SH-SY5Y (cell line): Measurements from ENCODE around the gene NKAIN2.

Source experiments
- GATA2 ChIP-seq: IDR thresholded peaks from 2 replicates; pipeline ENCODE4 v1.6.1; 2011; ENCODE audit warnings: mild to moderate bottlenecking, low read depth, low read length
- GATA3 ChIP-seq: IDR thresholded peaks from 2 replicates; pipeline ENCODE4 v1.6.1; 2011; ENCODE audit warnings: low read depth, mild to moderate bottlenecking, low read length, moderate library complexity

The NKAIN2 gene

DNA sequence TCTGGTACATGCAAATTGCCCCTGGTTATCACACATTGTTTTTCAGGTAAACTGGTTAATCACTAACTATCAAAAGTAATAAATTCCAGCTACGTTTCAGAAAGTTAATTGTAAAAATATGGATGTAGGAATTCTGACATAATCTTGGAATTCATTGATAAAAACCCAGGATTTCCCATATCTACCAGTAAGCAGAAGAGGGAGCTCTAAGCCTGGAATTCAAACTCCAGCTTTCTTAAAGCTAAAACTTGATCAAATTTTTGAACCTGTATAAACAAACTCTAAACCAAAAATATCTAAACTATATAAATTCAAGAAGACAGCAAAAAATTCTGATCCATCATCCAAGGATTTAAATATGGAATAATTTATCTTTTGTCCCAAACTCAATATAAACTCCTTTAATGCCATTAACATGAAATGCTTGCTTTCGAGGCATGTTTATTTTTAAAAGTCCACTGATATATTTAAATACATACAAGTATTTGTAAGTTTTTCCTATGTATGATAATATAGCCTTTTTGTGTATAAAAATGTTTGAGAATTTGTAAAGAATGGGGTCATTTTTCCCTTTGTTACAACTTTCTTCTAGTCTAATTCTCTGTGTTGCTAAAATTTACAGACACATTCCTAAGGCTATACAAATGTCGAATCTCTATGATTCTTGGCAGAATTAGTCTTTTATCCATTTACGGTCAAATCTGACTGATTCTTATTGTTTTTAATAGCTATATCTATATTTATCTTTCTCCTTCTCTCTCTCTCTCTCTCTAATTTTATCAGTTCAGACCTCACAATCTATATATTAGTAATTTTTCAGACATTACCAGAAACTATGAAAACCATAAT lies 1067.2 kb downstream of the NKAIN2 start:
- TF ChIP-seq GATA3 (no peak), GATA2 (no peak)

DNA sequence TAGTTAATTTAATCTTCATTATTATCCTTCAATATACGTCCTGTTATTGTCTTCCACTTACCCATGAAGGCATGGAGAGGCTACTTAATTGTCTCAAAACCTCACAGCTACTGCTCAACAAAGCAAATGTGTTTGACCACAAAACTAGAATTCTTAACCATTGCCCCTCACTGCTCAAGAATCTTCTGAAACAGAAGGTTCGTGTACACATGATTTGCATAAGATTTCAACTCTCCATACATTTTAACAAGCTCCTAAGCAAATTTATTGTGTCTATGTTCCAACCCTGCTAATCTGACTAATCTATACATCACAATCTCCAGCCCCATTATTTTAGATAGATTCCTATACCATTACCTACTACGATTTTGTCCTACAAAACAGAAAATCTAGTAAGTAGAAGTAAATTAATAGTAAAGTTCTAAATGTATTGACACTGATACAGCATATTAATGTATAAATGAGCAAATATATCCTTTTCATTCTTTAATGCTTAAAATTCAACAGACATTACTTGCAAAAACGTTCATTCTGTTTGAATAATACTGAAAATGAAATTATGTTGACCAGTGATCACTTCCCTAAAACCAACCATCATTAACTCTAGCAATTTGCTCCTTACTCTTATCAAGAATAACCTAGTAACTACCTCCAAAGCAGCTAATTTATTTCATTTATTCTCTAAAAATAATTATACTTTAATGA lies 1068.8 kb downstream of the NKAIN2 start:
- TF ChIP-seq GATA3 (no peak), GATA2 (no peak)

DNA sequence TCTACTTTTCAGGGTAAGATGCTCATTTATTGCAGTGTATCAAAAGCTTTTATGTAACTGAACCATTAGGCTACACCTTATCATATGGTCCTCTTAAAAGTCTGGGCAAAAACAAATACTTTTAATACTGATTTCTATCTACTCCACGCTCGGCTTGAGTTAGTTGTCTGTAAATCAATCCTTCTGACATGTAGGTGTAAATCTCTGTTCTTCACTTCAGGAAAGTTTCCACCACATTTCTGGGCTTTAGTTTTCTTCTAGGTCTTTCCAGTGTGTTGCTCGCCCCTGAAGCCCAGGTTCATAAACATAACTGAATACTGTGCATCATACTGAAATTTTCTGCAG lies 1069.4 kb downstream of the NKAIN2 start:
- no peak for TF ChIP-seq GATA2
- no peak for TF ChIP-seq GATA3
